ENCODE measurements around the gene PEX6. TPM values are rescaled to one million over a fixed set of nuclear protein-coding genes. Genes with fewer than 3 reads are reported as not detected.

The PEX6 gene
- total and polyA plus RNA-seq, 4 donors = 8.8 to 22.9 (median 13.8) TPM

GRCh38 chr6:42937548-42938427, 41.2 kb downstream of the PEX6 start:
- no peak overlapping the region for H3K27ac ChIP-seq (ENCODE audit: low read depth in 1 of 2, low read length in 1 of 2)
- no peaks in the 10 kb centered on the region for H3K27me3 ChIP-seq (ENCODE audit: control insufficient read depth in 3 of 3, insufficient read depth in 3 of 3, low read length in 2 of 3)
- no peak overlapping the region for H3K4me3 ChIP-seq
- DNase-seq (no peak), ATAC-seq (ENCODE audit: insufficient read depth, low FRiP score) (no peak)
- H3K9me3 ChIP-seq (ENCODE audit: control insufficient read depth in 4 of 4, insufficient read depth in 3 of 4, low read length in 3 of 4) = no peaks in the 10 kb centered on the region
- peaks cover 0 to 5% (median 0%) of the 10 kb centered on the region in 5 donors for H3K4me1 ChIP-seq (ENCODE audit: control insufficient read depth in 5 of 5, insufficient read depth in 5 of 5, low read length in 5 of 5)
- WGBS, 2 donors = 93 to 94% methylated on average over 13 of the region's 13 CpGs
- no peak for TF ChIP-seq CTCF (IDR thresholded peaks at IDR 0.05; ENCODE audit: control extremely low read depth, extremely low read depth)
- peaks cover 7 to 52% (median 20%) of the 10 kb centered on the region in 4 donors for H3K36me3 ChIP-seq (ENCODE audit: control insufficient read depth in 4 of 4, insufficient read depth in 4 of 4, low read length in 4 of 4)
- no peak overlapping the region for H3K9ac ChIP-seq (ENCODE audit: insufficient read depth in 1 of 2, low read length in 2 of 2)

GRCh38 chr6:42936398-42936797, 42.6 kb downstream of the PEX6 start:
- Histone ChIP-seq H3K4me3 (no peak overlapping the region), H3K4me1 (ENCODE audit: control insufficient read depth in 5 of 5, insufficient read depth in 5 of 5, low read length in 5 of 5) (peaks cover 0 to 5% (median 0%) of the 10 kb centered on the region in 5 donors), H3K9me3 (ENCODE audit: control insufficient read depth in 4 of 4, insufficient read depth in 3 of 4, low read length in 3 of 4) (no peaks in the 10 kb centered on the region), H3K36me3 (ENCODE audit: control insufficient read depth in 4 of 4, insufficient read depth in 4 of 4, low read length in 4 of 4) (peaks cover 7 to 47% (median 20%) of the 10 kb centered on the region in 4 donors), H3K27ac (ENCODE audit: low read depth in 1 of 2, low read length in 1 of 2) (no peak overlapping the region), H3K27me3 (ENCODE audit: control insufficient read depth in 3 of 3, insufficient read depth in 3 of 3, low read length in 2 of 3) (no peaks in the 10 kb centered on the region), H3K9ac (ENCODE audit: insufficient read depth in 1 of 2, low read length in 2 of 2) (no peak overlapping the region)
- 90 to 95% methylated on average over 11 of the region's 11 CpGs for WGBS, 2 donors
- TF ChIP-seq CTCF (IDR thresholded peaks at IDR 0.05; ENCODE audit: control extremely low read depth, extremely low read depth) = no peak
- DNase-seq = no peak
- ATAC-seq (ENCODE audit: insufficient read depth, low FRiP score) = no peak

- TF ChIP-seq CTCF (IDR thresholded peaks at IDR 0.05; ENCODE audit: control extremely low read depth, extremely low read depth) = no peak
- H3K4me3 ChIP-seq = no peak overlapping the region
- WGBS, 2 donors = 45 to 75% methylated on average over 7 of the region's 7 CpGs
- ATAC-seq (ENCODE audit: insufficient read depth, low FRiP score) = no peak
- H3K27ac ChIP-seq (ENCODE audit: low read depth in 1 of 2, low read length in 1 of 2) = no peak overlapping the region
- no peaks in the 10 kb centered on the region for H3K9me3 ChIP-seq (ENCODE audit: control insufficient read depth in 4 of 4, insufficient read depth in 3 of 4, low read length in 3 of 4)
- peaks cover 0 to 12% (median 4%) of the 10 kb centered on the region in 5 donors for H3K4me1 ChIP-seq (ENCODE audit: control insufficient read depth in 5 of 5, insufficient read depth in 5 of 5, low read length in 5 of 5)
- DNase-seq = no peak
- H3K36me3 ChIP-seq (ENCODE audit: control insufficient read depth in 4 of 4, insufficient read depth in 4 of 4, low read length in 4 of 4) = peaks cover 7 to 42% (median 18%) of the 10 kb centered on the region in 4 donors
- no peak overlapping the region for H3K9ac ChIP-seq (ENCODE audit: insufficient read depth in 1 of 2, low read length in 2 of 2)
- H3K27me3 ChIP-seq (ENCODE audit: control insufficient read depth in 3 of 3, insufficient read depth in 3 of 3, low read length in 2 of 3) = no peaks in the 10 kb centered on the region
Measured at GRCh38 chr6:42935322-42935721, 43.7 kb downstream of the PEX6 start.
